ENCODE measurements around the gene E2F4.

E2F4 gene

DNA sequence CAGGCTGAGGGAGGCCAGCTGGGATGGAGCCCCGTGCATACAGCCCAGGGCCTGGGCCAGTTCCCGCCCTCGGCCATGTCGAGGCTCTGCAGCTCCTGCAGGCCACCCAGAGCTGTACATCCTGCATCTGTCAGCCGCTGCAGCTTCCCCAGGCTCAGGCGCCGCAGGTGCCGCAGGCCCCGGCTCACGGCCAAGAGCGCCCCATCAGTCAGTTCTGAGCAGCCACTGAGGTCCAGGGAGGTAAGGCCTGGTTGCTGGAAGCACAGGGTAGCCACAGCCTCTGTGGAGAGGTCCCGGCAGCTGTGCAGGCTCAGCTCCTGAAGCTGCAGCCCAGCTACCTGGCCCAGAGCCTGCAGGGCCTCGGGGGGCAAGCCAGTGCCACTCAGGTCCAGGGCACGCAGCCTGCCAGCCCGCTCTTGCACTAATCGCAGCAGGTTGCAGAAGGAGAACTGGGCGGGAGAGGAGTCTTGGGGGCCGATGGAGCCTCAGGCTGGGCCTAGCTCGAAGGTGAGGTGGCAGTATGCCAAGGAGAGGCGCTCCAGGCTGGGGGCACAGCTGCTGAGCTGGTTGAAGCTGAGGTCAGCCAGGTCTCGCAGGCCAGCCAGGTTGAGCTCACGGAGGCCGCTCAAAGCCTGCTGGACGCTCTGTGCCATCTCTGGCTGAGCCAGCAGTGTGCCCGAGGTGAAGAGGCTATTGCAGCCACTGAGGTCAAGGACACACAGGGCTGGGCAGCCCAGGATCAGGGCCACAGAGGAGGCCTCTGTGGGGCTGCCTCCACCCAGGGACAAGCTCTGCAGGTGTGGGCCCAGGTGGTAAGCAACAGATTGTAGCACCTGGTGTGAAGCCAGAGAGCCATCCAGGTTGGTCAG lies 18.3 kb downstream of the E2F4 start:
- FAIRE-seq, result no peak

DNA sequence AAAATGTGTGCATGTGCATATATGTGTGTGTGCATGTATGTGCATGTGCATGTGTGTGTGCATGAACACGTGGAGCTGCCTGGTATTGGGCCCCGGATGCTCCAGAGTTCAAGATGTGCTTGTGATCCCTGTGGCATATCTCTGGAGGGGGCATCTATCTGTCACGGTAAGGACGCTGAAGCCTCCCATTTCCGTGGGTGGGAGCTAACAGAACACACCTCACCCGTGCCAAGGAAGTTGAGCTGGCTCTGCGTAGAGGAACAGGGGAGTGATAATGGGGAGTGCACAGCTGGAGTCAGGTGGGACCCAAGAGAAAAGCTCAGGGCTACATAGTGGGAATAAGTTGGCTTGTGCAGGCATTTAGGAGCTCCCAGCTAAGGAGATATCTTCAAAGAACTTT lies 19.7 kb downstream of the E2F4 start:
- FAIRE-seq, result no peak

DNA sequence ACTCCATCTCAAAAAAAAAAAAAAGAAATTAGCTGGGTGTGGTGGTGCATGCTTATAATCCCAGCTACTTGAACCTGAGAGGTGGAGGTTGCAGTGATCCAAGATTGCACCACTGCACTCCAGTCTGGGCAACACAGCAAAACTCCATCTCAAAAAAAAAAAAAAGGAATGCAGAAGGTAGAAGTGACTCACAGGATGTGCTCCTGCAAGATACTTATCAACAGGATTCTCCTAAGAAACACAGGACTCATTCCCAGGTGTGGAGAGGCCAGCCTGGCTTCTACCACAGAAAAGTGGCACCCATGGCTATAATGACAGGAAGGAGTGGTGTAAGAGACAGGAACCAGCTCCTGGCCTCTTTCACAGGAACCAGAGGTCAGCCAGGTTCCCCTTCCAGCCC lies 20.8 kb downstream of the E2F4 start:
- FAIRE-seq, result no peak

DNA sequence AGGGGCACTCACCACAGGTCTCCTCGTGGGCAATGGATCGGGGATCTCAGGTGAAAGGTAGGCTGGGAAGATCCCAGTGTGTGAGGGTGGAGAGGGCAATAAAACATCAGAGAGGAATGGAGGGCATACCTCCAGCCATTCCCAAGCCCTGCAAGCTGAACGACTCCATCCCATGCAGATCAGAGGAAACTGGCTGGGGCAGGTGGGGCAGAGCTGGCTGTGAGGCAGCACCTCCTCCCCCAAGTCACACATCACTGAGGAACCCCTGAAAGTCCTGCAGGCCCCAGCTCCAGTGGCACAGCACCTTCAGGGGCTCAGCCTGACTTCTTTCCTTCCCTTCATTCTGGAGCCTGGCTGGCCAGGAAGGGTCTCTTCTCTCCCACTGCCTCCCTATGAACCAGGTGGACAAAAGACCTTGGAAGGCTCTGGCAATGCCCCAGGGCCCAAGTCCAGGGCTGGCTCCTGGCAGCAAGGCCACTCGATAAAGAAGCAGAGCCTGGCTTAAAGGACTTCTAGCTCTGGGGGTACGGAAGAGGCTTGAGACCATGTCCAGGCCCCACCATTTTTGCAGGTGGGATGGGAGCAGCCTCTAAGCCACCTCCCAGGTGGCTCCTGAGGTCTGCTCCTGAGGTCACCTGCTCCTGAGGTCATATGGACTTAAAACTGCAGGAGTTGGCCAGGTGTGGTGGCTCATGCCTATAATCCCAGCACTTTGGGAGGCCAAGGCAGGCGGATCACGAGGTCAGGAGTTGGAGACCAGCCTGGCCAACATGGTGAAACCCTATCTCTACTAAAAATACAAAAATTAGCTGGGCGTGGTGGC lies 21.5 kb downstream of the E2F4 start:
- FAIRE-seq, result no peak

DNA sequence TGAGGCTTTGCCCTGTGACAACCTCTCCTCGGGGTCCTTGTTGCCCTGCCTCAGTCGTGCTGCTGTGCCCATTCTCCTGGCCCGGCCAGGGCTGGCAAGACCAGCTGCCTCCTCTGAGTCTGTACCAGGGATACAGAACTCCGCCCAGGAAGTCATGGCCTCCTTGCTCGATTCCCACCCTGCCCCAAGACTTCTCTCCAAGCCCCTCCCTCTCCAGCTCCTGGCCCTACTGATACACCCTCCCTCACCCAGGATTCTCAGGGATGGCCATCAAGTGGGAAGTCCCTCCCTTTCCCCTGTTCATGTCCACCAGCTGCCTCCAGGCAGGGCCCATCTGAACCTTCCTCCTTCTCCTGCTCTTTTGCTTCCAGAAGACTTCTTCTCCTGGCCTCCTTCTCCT lies 23.8 kb downstream of the E2F4 start:
- FAIRE-seq, result no peak

DNA sequence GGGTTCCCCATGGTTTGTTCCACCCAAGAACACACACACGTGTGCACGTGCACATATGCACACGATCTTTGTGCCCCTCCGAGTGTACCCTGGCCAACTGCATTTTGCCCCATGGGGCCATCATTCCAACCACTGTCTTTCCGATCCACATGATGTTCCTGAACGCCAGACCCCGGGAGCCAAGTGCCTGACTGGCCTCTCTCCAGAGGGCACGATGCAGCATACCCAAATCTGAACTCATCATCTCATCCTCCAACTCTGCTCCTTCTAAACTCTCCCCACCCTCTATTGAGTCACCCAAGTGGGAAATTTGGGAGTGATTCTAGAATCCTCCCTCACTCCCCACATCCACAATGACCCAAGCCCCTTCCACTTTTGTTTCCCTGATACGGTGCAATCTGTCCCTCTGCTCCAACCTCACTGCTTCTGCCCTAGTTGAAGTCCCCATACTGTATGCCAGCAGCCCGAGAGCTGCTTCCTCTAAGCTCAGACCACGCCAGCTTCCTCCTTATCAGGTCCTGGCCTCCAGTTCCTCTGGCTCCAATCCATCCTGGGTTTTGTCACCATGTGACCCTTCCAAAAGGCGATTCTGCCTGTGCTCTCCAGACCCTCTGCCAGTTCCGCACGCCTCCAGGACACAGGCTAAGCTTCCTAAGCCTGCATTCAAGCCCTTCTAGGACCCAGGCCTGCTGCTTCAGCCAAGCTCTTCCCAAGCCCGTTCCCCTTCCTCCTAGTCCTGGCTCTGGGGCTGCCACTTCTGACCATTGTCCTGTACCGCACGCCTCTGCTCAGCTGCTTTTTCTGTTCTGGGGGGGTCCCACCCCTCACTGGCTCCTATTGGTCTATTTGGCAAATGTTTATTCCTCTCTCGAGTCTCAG lies 24.9 kb downstream of the E2F4 start:
- FAIRE-seq, result no peak

DNA sequence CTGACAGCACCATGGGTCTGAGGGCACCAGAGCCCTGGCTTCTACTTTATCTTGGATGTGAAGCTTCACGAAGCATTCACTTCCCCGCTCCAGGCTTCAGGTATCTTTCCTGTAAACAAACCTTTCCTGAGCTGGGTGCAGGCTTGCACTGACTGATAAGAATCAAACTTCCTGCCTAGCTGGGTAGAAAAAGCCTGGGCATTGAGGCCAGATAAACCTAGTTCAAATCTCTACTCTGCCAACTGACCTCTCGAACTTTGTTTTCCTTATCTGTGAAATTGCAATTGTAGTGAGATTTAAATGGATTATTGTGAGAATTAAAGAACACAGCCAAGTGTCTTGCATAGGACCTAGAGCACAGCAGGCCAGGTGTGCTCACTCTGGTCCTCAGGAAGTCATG lies 32.0 kb downstream of the E2F4 start:
- no peak for FAIRE-seq

DNA sequence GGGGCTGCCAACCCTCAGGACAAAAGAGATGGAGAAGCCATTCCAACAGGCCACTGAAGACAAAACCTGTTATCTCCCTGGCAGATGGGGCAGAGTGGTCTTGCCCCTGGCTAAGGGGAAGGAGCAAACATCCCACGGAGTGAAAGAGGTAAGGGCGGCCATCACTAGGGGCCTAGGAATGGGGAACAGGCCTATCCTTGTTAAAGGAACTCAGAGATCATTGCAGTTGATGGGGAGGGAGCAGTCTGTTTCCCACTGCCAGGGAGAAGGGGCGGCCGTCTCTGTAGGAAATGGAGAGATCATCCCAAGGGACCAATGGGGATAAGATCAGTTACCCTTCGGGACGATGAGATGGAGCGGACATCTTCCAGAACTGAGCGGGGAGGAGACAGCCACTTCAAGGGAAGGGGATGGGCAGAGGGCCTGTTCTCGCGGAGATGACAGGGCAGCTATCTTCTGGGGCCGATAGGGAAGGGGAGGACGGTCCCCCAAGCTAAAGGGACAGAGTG lies 34.4 kb downstream of the E2F4 start:
- FAIRE-seq, result no peak

DNA sequence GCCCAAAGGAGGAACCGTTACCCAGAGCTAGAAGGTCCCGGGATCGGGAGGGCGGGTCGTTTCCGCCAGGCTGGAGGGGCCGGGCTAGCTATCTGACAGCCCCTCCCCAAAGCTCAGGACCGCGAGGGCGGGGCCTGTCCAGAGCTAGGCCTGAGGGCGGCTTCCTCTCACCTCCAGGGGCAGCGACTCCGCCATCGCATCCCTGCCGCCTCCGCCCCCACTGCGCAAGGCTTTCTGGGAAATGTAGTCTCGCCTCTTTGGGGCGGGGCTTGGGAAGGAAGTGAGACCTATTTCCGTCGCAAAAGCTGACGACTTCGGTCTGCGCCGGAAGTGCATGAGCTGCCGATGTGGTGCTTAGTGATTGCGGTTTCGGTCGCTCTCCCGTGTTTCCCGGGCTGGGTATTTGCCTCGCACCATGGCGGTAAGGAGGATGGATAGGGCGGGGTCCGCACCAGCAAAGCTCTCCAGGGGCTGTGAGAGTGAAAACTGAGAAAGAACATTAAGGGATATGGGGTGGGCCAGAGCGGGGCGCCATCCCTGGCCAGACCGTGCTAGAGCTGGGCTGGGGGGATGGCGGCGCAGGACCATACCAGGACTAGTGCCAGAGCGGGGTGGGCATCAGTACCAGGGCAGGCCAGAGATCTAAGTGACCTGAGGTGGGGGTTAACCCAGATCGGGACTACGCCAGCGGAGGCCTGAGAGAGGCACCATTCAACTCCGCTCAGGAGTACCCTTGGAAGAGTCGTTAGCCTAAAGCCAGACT lies 35.0 kb downstream of the E2F4 start, which contains the start of gene TMEM208:
Gene TMEM208 (plus strand): TSS at position 327 of the 763 bp plus-strand sequence. CDS start 89 bp downstream, at position 416.
- peak; percentile 97 for FAIRE-seq

DNA sequence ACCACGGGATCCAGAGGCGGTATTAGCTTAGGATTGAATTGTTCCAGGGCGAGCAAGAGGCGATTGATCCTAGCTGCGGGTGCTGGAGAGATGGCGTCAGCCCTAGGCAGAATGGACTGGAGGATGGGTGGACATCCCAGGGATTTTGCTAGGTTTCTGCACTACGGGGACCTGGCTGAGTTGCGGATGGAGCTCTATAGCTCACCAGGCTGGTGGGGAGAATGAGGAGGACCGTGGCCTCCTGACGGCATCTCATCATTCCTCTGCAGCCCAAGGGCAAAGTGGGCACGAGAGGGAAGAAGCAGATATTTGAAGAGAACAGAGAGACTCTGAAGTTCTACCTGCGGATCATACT lies 35.6 kb downstream of the E2F4 start:
- no peak for FAIRE-seq

DNA sequence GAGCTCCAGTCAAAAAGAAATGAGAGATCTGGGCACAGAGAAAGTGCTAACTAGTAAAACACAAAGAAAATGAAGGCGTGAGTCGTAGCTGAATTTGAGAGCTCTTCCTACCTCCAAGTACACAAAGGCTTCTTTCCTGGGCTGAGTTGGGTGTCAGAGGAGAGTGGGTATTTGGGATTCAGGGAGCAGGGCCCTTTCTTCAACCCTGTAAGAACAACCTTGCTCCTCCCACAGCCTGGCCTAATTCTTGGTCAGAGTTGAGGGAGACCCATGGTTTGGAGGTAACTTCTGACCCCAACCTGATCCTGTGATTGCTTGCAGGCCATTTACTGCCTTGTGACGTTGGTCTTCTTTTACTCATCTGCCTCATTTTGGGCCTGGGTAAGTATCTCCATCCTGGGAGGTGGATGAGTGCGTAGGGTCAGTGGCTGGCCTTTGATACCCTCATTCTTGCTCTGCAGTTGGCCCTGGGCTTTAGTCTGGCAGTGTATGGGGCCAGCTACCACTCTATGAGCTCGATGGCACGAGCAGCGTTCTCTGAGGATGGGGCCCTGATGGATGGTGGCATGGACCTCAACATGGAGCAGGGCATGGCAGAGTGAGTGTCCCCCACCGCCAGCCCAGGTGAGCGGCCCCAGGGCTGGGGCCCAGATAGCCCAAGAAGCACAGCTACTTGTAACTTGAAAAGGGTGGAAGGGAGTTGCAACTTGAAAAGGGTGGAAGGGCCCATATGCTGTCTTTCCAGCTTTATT lies 36.3 kb downstream of the E2F4 start:
- FAIRE-seq, result no peak

DNA sequence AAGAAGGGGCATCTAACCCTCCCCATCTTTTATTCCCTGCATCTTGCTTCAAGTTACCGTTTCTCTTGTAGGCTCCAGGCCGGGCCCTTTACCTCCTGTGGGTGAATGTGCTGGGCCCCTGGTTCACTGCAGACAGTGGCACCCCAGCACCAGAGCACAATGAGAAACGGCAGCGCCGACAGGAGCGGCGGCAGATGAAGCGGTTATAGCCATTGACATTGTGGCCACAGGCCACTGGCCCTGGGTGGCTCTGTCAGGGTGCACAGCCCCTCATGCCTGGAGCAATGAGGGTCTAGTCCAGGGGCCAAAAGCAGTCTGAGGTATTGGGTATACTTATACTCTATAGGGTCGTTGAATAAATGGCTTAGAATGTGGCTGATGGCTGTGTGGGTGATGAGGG lies 37.0 kb downstream of the E2F4 start:
- no peak for FAIRE-seq

DNA sequence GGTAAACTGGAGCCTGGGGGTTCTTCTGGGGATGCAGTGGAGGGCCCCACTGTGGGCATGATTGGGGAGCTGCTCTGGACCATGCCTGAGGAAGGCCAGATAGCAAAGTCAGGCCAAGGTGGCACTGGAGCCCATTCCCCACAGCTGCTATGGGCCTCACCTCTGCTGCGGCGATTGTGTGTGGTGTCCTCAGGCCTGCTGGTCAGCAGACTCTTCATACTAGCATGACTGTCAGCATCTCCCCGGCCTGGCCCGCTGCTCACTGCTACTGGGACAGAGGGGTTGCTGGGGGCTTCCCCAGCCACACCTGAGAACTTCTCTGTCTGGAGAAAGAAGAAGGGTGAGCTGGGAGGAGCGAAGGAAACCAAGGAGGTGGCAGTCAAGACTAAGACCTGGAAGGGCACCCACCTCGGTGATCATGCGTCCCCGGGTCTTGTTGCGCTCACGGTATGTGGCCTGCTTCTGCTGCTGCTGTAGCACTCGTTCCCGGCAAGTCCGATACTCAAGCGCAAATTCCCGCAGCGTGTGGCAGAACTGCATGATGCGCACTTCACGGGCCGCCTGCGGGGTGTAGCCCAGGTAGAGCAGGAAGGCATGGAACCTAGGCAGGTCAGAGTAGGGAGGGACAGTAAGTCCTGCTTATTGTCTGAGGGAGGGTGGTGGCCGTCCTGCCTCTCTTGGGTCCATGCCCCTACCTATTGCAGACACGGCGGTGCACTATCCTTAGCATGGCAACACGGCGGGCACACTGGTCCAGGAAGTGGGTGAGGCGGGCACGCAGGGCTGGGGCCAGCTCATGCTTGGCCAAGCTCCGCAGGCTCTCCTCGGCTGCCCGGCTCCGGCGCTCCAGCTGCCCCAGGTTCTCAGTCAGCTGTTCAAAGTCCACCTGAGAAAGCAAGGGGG lies 38.2 kb downstream of the E2F4 start:
- no peak for FAIRE-seq

DNA sequence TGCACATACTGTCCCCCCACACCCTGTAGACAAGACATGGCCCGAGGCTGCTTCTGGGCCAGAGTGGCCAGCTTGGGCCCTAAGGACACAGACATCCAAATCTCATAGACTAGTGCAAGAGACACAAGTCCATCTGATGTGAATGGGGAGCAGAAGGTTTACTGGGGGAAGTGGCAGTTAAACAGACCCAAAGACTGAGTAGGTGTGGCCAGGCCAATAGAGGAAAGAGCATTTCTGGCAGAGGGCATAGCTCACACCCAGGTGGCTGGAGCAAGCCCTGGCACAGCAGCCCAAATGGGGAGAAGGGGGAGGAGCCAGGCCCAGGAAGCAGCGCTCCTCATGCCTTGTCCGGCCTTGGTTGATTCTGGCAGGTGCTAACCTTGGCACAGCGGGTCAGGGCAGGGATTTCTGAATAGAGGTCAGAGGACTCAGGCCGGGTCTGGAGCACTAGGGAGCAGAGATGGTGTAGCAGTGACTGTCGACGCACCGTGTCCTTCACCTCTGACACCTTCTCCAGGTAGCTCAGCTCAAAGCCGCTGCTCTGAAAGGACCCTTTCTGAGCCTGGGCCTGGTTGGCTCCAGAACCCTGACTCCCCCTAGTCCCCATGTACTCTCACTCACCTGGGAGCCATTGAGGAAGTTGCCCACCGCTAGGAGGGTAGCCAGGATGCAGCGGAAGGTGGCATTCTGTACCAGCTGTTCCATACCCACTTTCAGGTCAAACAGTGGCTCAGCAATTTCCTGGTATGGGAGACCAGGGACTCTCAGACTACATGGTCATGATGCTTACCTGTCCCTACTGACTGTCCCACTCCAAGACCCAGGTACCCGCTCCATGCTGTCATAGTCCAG lies 39.1 kb downstream of the E2F4 start:
- FAIRE-seq, result no peak

DNA sequence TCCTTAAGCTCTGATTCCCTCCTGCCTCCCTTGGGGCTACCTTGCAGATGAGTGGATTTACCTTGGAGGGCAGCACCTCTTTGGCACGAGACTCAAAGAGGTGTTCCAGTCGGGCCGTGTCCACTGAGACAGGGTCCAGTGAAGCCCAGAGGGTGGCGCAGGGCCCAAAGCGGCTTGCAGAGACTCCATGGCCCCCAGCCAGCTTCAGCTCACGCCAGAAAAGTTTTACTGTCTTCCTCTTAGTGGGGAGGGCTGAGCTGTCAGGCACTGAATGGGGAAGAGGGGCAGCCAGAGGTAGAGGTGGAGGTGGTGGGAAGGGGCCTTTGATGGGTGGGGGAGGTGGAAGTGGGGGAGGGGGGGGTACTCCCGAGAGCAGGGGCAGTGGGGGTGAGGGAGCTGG lies 41.6 kb downstream of the E2F4 start:
- no peak for FAIRE-seq

DNA sequence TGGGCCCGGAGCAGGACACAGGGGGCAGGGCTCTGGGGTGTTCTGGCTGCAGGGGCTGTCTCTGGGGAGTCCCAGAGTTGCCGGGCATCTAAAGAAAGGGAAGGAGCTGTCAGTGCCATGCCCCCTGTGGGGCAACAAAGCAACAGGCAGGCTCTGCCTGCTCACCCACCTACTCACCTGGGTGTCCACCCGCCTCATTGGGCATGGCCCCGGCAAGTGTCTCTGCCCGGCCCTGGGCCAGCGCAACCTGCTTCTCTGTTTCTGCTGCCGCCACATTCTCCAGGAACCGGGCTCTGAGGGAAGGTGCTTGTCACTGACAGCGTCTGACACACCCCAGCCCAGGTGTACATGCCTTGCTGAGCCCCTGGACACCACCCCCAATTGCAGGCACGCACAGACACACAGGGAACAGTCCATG lies 42.2 kb downstream of the E2F4 start:
- no peak for FAIRE-seq

DNA sequence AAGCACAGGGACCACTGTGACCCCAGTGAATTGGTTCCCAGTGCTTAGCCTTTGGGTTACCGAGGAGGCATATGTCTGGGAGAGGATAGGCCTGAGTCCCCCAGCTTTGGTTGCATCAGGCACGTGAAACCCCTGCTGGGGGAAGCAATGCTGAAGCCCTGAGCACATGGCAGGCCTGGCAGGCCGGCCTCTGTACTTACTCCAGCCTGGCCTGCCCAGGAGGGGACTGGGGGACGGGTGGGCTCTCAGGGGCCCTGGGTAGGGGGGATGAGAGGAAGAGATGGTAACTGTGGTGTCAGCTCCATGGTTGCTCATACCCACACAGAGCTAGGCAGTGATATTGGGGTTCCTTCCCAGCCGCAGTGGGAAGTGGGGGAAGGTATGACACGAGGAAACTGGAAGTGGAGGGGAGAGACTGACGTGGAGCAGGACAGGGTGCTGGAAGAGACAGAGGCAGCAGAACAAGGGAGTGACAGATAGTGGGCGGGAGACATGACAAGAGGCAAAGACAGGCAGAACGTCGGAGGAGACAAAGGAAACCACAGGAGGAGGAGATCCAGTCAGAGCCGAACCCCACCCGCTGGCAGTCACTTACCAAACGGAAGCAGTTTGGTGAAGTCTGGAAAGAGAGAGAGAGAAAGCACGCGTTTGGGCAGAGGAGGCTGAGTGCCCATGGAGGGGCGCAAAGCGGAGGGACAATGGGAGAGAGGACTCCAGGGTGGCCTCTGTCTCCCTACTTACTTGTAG lies 44.0 kb downstream of the E2F4 start:
- no peak for FAIRE-seq
